Lower lobe of right lung (tissue), 2 donors: ENCODE data around the gene PXN. TPM values are rescaled to one million over a fixed set of nuclear protein-coding genes. Genes with fewer than 3 reads are reported as not detected.

Experiments used
- ATAC-seq, 2 donors: fragments of 200-7000 bp; cut with Tn5 transposase; one replicate each; pipeline ENCODE4 v1.9.1; 2020 to 2022; ENCODE audit warnings: mild to moderate bottlenecking in 2 of 2, moderate library complexity in 2 of 2
- DNase-seq: peaks from one replicate; pipeline ENCODE4 v3.0.0-alpha.2; 2020
- H3K27ac ChIP-seq: fragments of 200-600 bp; one replicate; pipeline ENCODE4 v1.8.0; 2022
- H3K27me3 ChIP-seq: fragments of 200-600 bp; one replicate; pipeline ENCODE4 v1.8.0; 2022; ENCODE audit warnings: low read depth
- H3K36me3 ChIP-seq: fragments of 200-600 bp; one replicate; pipeline ENCODE4 v1.8.0; 2022; ENCODE audit warnings: mild to moderate bottlenecking
- H3K4me1 ChIP-seq: fragments of 200-600 bp; one replicate; pipeline ENCODE4 v1.8.0; 2022
- H3K4me3 ChIP-seq: fragments of 200-600 bp; one replicate; pipeline ENCODE4 v1.8.0; 2022; ENCODE audit warnings: mild to moderate bottlenecking
- H3K9me3 ChIP-seq: fragments of 200-600 bp; one replicate; pipeline ENCODE4 v1.8.0; 2022
- CTCF ChIP-seq: fragments of 200-600 bp; IDR thresholded peaks from one replicate; pipeline ENCODE4 v1.8.0; 2022; ENCODE audit warnings: antibody characterized with exemption, mild to moderate bottlenecking
- intact Hi-C: fragments of 100-400 bp; cut with DNase I; formaldehyde crosslinking; loops from one replicate; pipeline ENCODE4 v1.11.0; 2022
- total RNA-seq: library from RNA; stranded (reverse); fragmentation: NEBNext Ultra II Directional; extraction: Animal tissue kit (Norgen Biotek cat#: 25700); gene quantifications from one replicate; pipeline ENCODE4 v1.2.1, GENCODE V29; 2021
- donor health status: DM: no; HTN: yes; CAD: no; lungs with severe emphysema.

Gene PXN
- total RNA-seq, 1 donor from 2014 or later: 105 TPM

GRCh38 chr12:120278137-120279069 is 12.9 kb upstream of the PXN start:
- no peaks in the 10 kb centered on the region for H3K9me3 ChIP-seq
- no peak overlapping the region for H3K27ac ChIP-seq
- intact Hi-C loops: no loop called here
- no peak for TF ChIP-seq CTCF
- no peak overlapping the region for H3K4me3 ChIP-seq
- no peak for DNase-seq
- ATAC-seq: no peak
- H3K27me3 ChIP-seq: no peaks in the 10 kb centered on the region
- no peaks in the 10 kb centered on the region for H3K4me1 ChIP-seq
- no peaks in the 10 kb centered on the region for H3K36me3 ChIP-seq

GRCh38 chr12:120276734-120277133 is 11.2 kb upstream of the PXN start:
- Histone ChIP-seq H3K9me3 (no peaks in the 10 kb centered on the region), H3K27me3 (no peaks in the 10 kb centered on the region), H3K27ac (no peak overlapping the region), H3K36me3 (no peaks in the 10 kb centered on the region), H3K4me1 (no peaks in the 10 kb centered on the region), H3K4me3 (no peak overlapping the region)
- TF ChIP-seq CTCF: no peak
- DNase-seq (no peak), ATAC-seq (peak in 1 of 2 donors; percentile 22)
- intact Hi-C loops: no loop called here

- H3K4me1 ChIP-seq: peaks cover 46% of the 10 kb centered on the region
- intact Hi-C loops: loop anchor here (5.0 kb wide), 1 partner anchor 40 kb away; no protein-coding TSS in a partner anchor
- H3K4me3 ChIP-seq: no peak overlapping the region
- H3K36me3 ChIP-seq: no peaks in the 10 kb centered on the region
- ATAC-seq (peak; percentile 3 to 26), DNase-seq (no peak)
- peak overlapping the region; percentile 70 for H3K27ac ChIP-seq
- H3K9me3 ChIP-seq: no peaks in the 10 kb centered on the region
- H3K27me3 ChIP-seq: no peaks in the 10 kb centered on the region
- no peak for TF ChIP-seq CTCF
These were observed 2.2 kb upstream of the PXN start for GRCh38 chr12:120267736-120268135.

- Histone ChIP-seq H3K4me3 (no peak overlapping the region), H3K36me3 (peaks cover 2% of the 10 kb centered on the region), H3K4me1 (peaks cover 60% of the 10 kb centered on the region), H3K27ac (no peak overlapping the region), H3K9me3 (no peaks in the 10 kb centered on the region), H3K27me3 (no peaks in the 10 kb centered on the region)
- no peak for DNase-seq
- no peak for TF ChIP-seq CTCF
- ATAC-seq: no peak
- intact Hi-C loops: loop anchor here (5.0 kb wide), 1 partner anchor 39 kb away; no protein-coding TSS in a partner anchor
These were observed 795 bp upstream of the PXN start for GRCh38 chr12:120266180-120266870.

- Histone ChIP-seq H3K4me1 (peaks cover 74% of the 10 kb centered on the region), H3K9me3 (no peaks in the 10 kb centered on the region), H3K4me3 (peak overlapping the region; percentile 90), H3K27ac (peak overlapping the region; percentile 91), H3K27me3 (no peaks in the 10 kb centered on the region), H3K36me3 (peaks cover 5% of the 10 kb centered on the region)
- TF ChIP-seq CTCF: no peak
- intact Hi-C loops: loop anchor here (5.0 kb wide), 1 partner anchor 38 kb away; no protein-coding TSS in a partner anchor
- ATAC-seq (peak in 1 of 2 donors; percentile 7), DNase-seq (no peak)
These were observed 542 bp downstream of the PXN start for GRCh38 chr12:120264904-120265472.
